ENCODE data around the gene RANBP1. TPM values are rescaled to one million over a fixed set of nuclear protein-coding genes. Genes with fewer than 3 reads are reported as not detected.

The RANBP1 gene
- total and polyA plus RNA-seq, 4 experiments from 2014 or later = 61.9 to 111 (median 77.4) TPM

DNA sequence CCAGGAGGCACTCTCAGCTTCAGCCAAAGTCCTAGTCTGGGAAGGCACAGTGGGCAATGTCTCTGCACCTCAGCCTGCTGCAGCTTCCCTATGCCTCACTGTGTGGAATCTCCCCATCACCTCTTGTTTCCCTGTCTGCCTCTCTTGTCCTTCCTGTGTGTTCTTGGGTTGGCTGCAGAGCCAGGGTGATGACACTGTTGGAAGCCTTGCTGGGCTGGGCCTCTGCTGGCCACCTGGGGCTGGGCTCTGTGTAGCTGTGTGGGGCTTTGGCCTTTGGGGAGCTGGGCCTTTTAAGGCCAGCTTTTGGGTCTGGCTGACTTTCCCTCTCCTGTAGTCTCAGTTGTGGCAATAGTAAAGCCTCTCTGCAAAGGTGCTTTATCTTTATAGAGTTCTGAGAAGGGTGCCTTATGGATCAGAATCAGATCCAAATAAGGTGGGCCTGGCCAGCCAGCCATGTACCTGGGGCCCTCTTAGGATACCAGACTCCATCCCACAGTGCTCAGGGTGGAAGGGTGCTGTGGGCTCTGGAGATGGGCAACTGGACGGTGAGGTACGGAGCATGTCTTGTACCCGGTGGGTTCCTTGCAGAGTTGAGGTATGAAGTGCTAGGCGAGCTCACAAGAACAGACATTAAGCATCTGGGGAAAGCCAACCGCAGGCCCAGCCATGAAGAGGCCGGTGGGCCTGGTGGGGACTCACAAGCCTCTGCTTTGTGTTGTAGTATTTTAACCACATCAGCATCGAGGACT, 10.3 kb upstream of the RANBP1 start:
- ChIA-PET CTCF (ENCODE audit: partially characterized antibody) (no interaction called here), POLR2A (ENCODE audit: partially characterized antibody) (interaction anchor here (1.0 kb wide), 1 partner anchor 11 kb away, joined by 3 read pairs; the partner anchor contains the start of genes RANBP1 and TRMT2A)
- Histone ChIP-seq H3K36me3 (ENCODE audit: insufficient read depth, low read length) (peaks cover 59% of the 10 kb centered on the region), H3K27me3 (ENCODE audit: insufficient read depth, low read length) (no peaks in the 10 kb centered on the region), H3K4me1 (ENCODE audit: insufficient read depth, low read length) (peaks cover 5% of the 10 kb centered on the region), H3K27ac (ENCODE audit: low read depth, low read length) (no peak overlapping the region), H3K9me3 (ENCODE audit: control insufficient read depth in 1 of 2, low read length in 2 of 2) (no peaks in the 10 kb centered on the region), H3K4me3 (ENCODE audit: low read length in 2 of 2) (no peak overlapping the region)
- Mint-ChIP-seq H3K4me3 (no peak overlapping the region), H3K9me3 (no peaks in the 10 kb centered on the region), H3K36me3 (peaks cover 3 to 54% of the 10 kb centered on the region in 2 donors), H3K4me1 (peaks cover 3 to 13% (median 10%) of the 10 kb centered on the region in 4 donors), H3K27me3 (no peaks in the 10 kb centered on the region), H3K27ac (peak overlapping the region in 1 of 7 donors; percentile 70)
- intact Hi-C loops (cut with micrococcal nuclease) = no loop called here
- peak in 1 of 5 donors; percentile 19 for DNase-seq

DNA sequence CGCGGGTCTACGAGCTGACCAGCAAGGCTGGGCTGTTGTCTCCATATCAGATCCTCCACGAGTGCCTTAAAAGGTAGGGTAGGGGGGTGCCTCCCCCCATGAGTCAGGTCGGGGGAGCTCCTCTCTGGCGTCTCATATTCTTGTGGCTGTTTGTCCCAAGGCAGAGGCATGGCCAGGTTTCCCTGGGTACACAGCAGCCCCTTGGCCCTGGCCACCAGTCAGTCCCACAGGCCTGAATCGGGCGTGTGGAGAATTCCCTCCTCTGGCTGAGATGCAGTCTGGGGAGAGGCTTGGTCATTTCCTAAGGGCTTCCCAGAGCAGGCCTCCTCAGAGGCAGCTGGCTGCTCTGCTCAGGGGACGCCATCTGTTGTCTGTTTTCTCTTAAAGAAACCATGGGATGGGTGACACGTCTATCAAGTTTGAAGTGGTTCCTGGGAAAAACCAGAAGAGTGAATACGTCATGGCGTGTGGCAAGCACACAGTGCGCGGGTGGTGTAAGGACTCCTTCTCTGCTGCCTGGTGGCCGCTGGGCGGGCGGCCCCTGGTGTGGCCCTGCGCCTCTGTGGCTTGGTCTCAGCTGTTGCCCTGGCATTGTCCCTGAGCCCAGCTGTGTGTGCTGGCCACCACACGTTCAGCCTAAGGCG, 9.6 kb upstream of the RANBP1 start:
- H3K36me3 Mint-ChIP-seq = peaks cover 3 to 57% of the 10 kb centered on the region in 2 donors
- H3K4me1 Mint-ChIP-seq = peaks cover 2 to 8% (median 6%) of the 10 kb centered on the region in 4 donors
- Histone ChIP-seq H3K27me3 (ENCODE audit: insufficient read depth, low read length) (no peaks in the 10 kb centered on the region), H3K4me3 (ENCODE audit: low read length in 2 of 2) (no peak overlapping the region), H3K9me3 (ENCODE audit: control insufficient read depth in 1 of 2, low read length in 2 of 2) (no peaks in the 10 kb centered on the region), H3K4me1 (ENCODE audit: insufficient read depth, low read length) (no peaks in the 10 kb centered on the region), H3K27ac (ENCODE audit: low read depth, low read length) (no peak overlapping the region), H3K36me3 (ENCODE audit: insufficient read depth, low read length) (peaks cover 64% of the 10 kb centered on the region)
- H3K9me3 Mint-ChIP-seq = no peaks in the 10 kb centered on the region
- intact Hi-C loops (cut with micrococcal nuclease) = no loop called here
- CTCF ChIA-PET (ENCODE audit: partially characterized antibody) = no interaction called here
- H3K27ac Mint-ChIP-seq = no peak overlapping the region
- no peak overlapping the region for H3K4me3 Mint-ChIP-seq
- peak in 1 of 5 donors; percentile 28 for DNase-seq
- POLR2A ChIA-PET (ENCODE audit: partially characterized antibody) = no interaction called here
- H3K27me3 Mint-ChIP-seq = no peaks in the 10 kb centered on the region

DNA sequence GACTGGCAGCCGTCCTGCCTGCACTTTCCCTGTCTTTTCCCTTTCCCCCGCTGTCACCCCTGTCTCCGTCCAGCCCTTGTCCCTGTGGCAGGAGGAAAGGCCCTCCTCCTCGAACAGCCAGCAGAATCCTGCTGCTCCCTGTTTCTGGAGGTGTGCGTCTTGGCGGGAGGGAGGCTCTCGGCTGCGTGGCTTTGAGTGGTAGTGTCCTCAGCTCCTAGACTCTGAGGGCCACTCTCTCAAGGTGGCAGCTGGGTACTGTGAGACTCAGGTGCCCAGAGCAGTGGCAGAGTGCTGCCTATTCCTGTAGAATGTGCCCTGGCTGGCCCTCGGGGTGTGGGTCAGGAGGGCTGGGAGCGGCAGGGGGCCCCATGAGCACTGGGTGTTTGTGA, 9.1 kb upstream of the RANBP1 start:
- POLR2A ChIA-PET (ENCODE audit: partially characterized antibody) = no interaction called here
- H3K36me3 Mint-ChIP-seq = peaks cover 3 to 59% of the 10 kb centered on the region in 2 donors
- intact Hi-C loops (cut with micrococcal nuclease) = no loop called here

DNA sequence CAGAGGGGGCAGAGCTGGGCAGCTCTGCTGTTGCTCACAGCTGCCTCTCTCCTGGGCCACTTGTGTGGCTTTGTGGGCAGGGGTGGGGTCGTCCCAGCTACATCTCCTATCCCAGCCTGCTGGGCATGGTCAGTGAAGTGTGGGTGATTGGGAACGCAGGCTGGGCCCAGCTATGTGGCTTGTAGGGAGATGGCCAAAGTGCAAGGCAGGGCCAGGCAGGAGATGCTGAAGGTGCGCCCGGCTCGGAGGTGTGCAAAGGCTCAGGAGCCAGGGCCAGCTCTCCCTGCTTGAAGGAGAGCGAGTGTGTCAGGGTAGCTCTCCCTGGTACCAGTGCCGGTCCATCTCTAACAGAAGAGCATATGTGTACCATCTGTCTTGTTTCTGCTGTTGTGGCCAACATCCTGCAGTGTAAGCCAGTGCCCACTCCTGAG, 8.4 kb upstream of the RANBP1 start:
- H3K4me3 ChIP-seq (ENCODE audit: low read length in 2 of 2) = no peak overlapping the region
- Mint-ChIP-seq H3K9me3 (no peaks in the 10 kb centered on the region), H3K27ac (peak overlapping the region in 2 of 7 donors; percentile 48 to 69), H3K4me3 (no peak overlapping the region), H3K36me3 (peaks cover 3 to 61% of the 10 kb centered on the region in 2 donors), H3K27me3 (no peaks in the 10 kb centered on the region), H3K4me1 (peaks cover 1 to 6% (median 4%) of the 10 kb centered on the region in 4 donors)
- peaks cover 62% of the 10 kb centered on the region for H3K36me3 ChIP-seq (ENCODE audit: insufficient read depth, low read length)
- peak in 1 of 5 donors; percentile 6 for DNase-seq
- H3K4me1 ChIP-seq (ENCODE audit: insufficient read depth, low read length) = peaks cover 3% of the 10 kb centered on the region
- H3K9me3 ChIP-seq (ENCODE audit: control insufficient read depth in 1 of 2, low read length in 2 of 2) = no peaks in the 10 kb centered on the region
- CTCF ChIA-PET (ENCODE audit: partially characterized antibody) = interaction anchor here (0.6 to 0.8 kb wide), 2 partner anchors 159 to 413 kb away, joined by 3 read pairs; no protein-coding TSS in a partner anchor
- POLR2A ChIA-PET (ENCODE audit: partially characterized antibody) = interaction anchor here (0.9 kb wide), 1 partner anchor 10 kb away, joined by 5 read pairs; the partner anchor contains the start of gene TRMT2A
- no peaks in the 10 kb centered on the region for H3K27me3 ChIP-seq (ENCODE audit: insufficient read depth, low read length)
- intact Hi-C loops (cut with micrococcal nuclease) = no loop called here
- H3K27ac ChIP-seq (ENCODE audit: low read depth, low read length) = no peak overlapping the region

More for the DNA sequence above, 9.1 kb upstream of the RANBP1 start:
- Mint-ChIP-seq H3K9me3 (no peaks in the 10 kb centered on the region), H3K4me1 (peaks cover 3 to 10% (median 7%) of the 10 kb centered on the region in 4 donors), H3K4me3 (no peak overlapping the region), H3K27me3 (no peaks in the 10 kb centered on the region), H3K27ac (peak overlapping the region in 2 of 7 donors; percentile 53 to 55)
- H3K27ac ChIP-seq (ENCODE audit: low read depth, low read length) = no peak overlapping the region
- no peaks in the 10 kb centered on the region for H3K27me3 ChIP-seq (ENCODE audit: insufficient read depth, low read length)
- CTCF ChIA-PET (ENCODE audit: partially characterized antibody) = interaction anchor here (0.8 kb wide), 1 partner anchor 159 kb away, joined by 3 read pairs; no protein-coding TSS in a partner anchor
- H3K4me3 ChIP-seq (ENCODE audit: low read length in 2 of 2) = no peak overlapping the region
- no peaks in the 10 kb centered on the region for H3K4me1 ChIP-seq (ENCODE audit: insufficient read depth, low read length)
- H3K9me3 ChIP-seq (ENCODE audit: control insufficient read depth in 1 of 2, low read length in 2 of 2) = no peaks in the 10 kb centered on the region
- peak in 1 of 5 donors; percentile 15 for DNase-seq
- peaks cover 64% of the 10 kb centered on the region for H3K36me3 ChIP-seq (ENCODE audit: insufficient read depth, low read length)

DNA sequence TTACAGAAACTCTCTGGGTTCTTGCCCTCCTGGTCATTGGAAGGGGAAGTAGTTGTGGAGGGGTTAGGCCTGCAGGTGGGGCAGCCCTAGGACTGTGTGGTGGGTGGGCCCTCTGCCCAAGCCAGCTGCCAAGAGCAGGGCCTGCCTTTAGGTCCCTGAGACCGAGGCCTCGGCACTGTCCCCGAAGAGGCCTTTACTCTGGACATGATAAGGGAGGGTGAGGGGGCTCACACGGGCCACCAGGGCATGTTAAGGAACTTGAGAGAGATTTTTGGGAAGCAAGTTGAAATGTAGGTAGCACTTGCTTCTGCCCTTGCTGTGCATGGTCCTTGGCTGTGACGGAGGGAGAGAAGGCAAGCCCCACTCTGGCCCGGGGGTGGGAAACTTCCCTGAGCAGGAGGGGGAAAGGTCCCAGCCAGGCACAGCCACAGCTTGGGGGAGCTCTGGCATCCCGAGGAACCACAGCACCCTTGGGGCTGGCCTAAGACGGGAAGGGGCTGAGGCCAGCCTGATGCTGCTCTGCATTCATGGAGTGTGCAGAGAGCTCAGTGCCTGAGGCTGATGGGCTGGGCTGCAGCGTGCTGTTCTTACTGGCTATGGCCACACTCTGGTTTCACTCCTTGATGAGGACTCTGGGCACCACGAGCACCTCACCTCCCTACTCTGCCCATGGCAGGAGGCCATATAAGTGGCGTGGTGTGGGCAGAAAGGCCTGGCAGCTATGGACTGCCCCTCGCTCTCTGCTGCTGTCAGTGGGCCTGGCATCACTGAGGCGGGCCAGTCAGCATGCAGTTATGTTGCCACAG, 7.8 kb upstream of the RANBP1 start:
- peaks cover 3% of the 10 kb centered on the region for H3K4me1 ChIP-seq (ENCODE audit: insufficient read depth, low read length)
- peaks cover 3 to 60% of the 10 kb centered on the region in 2 donors for H3K36me3 Mint-ChIP-seq

DNA sequence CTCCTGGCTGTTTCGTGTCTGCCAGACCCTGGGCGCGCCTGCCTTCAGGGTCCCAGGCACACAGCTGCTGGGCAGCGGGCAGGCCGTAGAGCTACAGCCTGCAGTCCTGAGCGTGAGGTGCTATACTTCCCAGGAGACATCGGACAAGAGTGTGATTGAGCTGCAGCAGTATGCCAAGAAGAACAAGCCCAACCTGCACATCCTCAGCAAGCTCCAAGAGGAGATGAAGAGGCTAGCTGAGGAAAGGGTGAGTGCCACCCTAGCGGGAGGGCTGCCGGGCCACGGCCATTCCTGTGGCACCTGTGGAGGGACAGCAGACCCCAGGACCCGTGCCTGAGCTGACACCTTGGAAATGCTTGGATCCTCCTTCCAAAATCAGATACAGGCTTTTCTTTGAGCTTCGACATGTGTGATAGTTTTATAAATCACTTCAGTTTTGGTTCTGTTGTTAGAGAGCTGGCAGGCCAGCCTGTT, 7.1 kb upstream of the RANBP1 start:
- POLR2A ChIA-PET (ENCODE audit: partially characterized antibody) = interaction anchor here (1.0 kb wide), 1 partner anchor 26 kb away, joined by 3 read pairs; no protein-coding TSS in a partner anchor

More for the DNA sequence above, 7.8 kb upstream of the RANBP1 start:
- no peak overlapping the region for H3K4me3 ChIP-seq (ENCODE audit: low read length in 2 of 2)
- no peaks in the 10 kb centered on the region for H3K9me3 ChIP-seq (ENCODE audit: control insufficient read depth in 1 of 2, low read length in 2 of 2)
- H3K27ac Mint-ChIP-seq = peak overlapping the region in 2 of 7 donors; percentile 48 to 69
- intact Hi-C loops (cut with micrococcal nuclease) = no loop called here
- H3K9me3 Mint-ChIP-seq = no peaks in the 10 kb centered on the region
- peak in 1 of 5 donors; percentile 31 for DNase-seq
- H3K27ac ChIP-seq (ENCODE audit: low read depth, low read length) = no peak overlapping the region
- H3K36me3 ChIP-seq (ENCODE audit: insufficient read depth, low read length) = peaks cover 67% of the 10 kb centered on the region
- POLR2A ChIA-PET (ENCODE audit: partially characterized antibody) = interaction anchor here (0.9 kb wide), 1 partner anchor 9 kb away, joined by 5 read pairs; the partner anchor contains the start of gene TRMT2A
- H3K4me3 Mint-ChIP-seq = no peak overlapping the region
- peaks cover 0 to 5% (median 4%) of the 10 kb centered on the region in 4 donors for H3K4me1 Mint-ChIP-seq
- no peaks in the 10 kb centered on the region for H3K27me3 Mint-ChIP-seq
- CTCF ChIA-PET (ENCODE audit: partially characterized antibody) = no interaction called here
- H3K27me3 ChIP-seq (ENCODE audit: insufficient read depth, low read length) = no peaks in the 10 kb centered on the region

More for the DNA sequence above, 7.1 kb upstream of the RANBP1 start:
- Histone ChIP-seq H3K4me1 (ENCODE audit: insufficient read depth, low read length) (peaks cover 3% of the 10 kb centered on the region), H3K27me3 (ENCODE audit: insufficient read depth, low read length) (no peaks in the 10 kb centered on the region), H3K36me3 (ENCODE audit: insufficient read depth, low read length) (peaks cover 68% of the 10 kb centered on the region), H3K27ac (ENCODE audit: low read depth, low read length) (no peak overlapping the region), H3K9me3 (ENCODE audit: control insufficient read depth in 1 of 2, low read length in 2 of 2) (no peaks in the 10 kb centered on the region), H3K4me3 (ENCODE audit: low read length in 2 of 2) (no peak overlapping the region)
- CTCF ChIA-PET (ENCODE audit: partially characterized antibody) = no interaction called here
- Mint-ChIP-seq H3K36me3 (peaks cover 3 to 55% of the 10 kb centered on the region in 2 donors), H3K27ac (peak overlapping the region in 1 of 7 donors; percentile 44), H3K27me3 (no peaks in the 10 kb centered on the region), H3K4me3 (no peak overlapping the region), H3K9me3 (no peaks in the 10 kb centered on the region), H3K4me1 (peaks cover 0 to 5% (median 4%) of the 10 kb centered on the region in 4 donors)
- DNase-seq = peak in 1 of 5 donors; percentile 29
- intact Hi-C loops (cut with micrococcal nuclease) = no loop called here
